ENCODE measurements around the gene TIGD6. TPM values are rescaled to one million over a fixed set of nuclear protein-coding genes. Genes with fewer than 3 reads are reported as not detected.
"Not testable (repeated sequence)": the region's sequence is repeated elsewhere in the genome, so short reads cannot be mapped to it uniquely, and the experiment has no call there.

Gene TIGD6
- total and polyA plus RNA-seq, 8 donors = 3.7 to 5.8 (median 4.4) TPM

DNA sequence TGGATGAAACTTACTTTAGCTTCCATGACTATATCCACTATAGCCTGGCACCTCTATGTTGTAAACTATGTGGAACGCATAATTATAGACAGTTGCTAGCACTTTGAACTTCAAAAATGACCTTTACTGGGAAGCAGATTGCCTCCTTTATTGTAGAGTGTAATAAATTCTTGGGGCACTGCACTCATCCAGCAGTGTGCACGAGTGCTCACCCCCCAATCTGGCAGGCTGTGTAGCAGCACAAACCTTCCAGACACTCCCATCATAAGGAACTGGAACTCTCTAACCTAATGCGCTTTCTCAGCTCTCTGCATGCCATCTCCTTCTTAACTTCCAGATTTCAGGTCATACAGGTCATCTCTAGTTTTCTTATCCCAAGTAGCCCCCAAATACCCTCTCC, 54.3 kb downstream of the TIGD6 start:
- ATAC-seq (no peak), DNase-seq (no peak)
- no peaks in the 10 kb centered on the region for H3K27me3 ChIP-seq
- H3K4me1 ChIP-seq = peaks cover 0 to under 1% of the 10 kb centered on the region in 2 donors
- H3K9me3 ChIP-seq = no peaks in the 10 kb centered on the region
- H3K27ac ChIP-seq = no peak overlapping the region
- H3K4me3 ChIP-seq = no peak overlapping the region
- TF ChIP-seq, protein P1, sequence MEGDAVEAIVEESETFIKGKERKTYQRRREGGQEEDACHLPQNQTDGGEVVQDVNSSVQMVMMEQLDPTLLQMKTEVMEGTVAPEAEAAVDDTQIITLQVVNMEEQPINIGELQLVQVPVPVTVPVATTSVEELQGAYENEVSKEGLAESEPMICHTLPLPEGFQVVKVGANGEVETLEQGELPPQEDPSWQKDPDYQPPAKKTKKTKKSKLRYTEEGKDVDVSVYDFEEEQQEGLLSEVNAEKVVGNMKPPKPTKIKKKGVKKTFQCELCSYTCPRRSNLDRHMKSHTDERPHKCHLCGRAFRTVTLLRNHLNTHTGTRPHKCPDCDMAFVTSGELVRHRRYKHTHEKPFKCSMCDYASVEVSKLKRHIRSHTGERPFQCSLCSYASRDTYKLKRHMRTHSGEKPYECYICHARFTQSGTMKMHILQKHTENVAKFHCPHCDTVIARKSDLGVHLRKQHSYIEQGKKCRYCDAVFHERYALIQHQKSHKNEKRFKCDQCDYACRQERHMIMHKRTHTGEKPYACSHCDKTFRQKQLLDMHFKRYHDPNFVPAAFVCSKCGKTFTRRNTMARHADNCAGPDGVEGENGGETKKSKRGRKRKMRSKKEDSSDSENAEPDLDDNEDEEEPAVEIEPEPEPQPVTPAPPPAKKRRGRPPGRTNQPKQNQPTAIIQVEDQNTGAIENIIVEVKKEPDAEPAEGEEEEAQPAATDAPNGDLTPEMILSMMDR (IDR thresholded peaks at IDR 0.05) = no peak
- intact Hi-C loops (cut with DNase I) = no loop called here
- no peaks in the 10 kb centered on the region for H3K36me3 ChIP-seq

DNA sequence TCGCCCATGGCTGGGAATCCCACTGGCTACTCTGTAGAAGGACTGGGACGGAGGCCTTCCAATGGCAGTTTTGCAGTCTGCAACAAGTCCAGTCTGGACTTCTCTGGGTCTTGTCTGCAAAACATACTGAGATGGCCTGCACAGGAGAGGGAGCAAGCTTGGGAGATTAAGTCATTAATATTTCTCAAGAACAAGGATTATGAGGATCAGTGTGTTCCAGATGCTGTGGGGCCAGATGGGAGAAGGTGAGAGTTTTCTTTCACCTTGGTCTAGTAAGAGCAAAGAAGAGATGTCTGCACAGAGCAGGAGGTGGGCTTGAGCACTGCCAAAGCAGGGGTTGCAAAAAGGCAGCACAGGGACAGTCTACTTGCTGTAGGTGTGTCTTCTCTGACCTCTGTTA, 55.8 kb downstream of the TIGD6 start, which contains the start of gene PDE6A:
TSS of gene PDE6A (minus strand) at position 128 of the 400 bp plus-strand sequence. CDS start at position 8, 120 bp downstream.
- TF ChIP-seq, protein P1 (IDR thresholded peaks at IDR 0.05) = no peak
- Histone ChIP-seq H3K27me3 (no peaks in the 10 kb centered on the region), H3K36me3 (no peaks in the 10 kb centered on the region), H3K4me1 (peaks cover 0 to 15% of the 10 kb centered on the region in 2 donors), H3K9me3 (no peaks in the 10 kb centered on the region), H3K4me3 (no peak within 1 kb of the TSS), H3K27ac (no peak within 1 kb of the TSS)
- DNase-seq (no peak), ATAC-seq (no peak)
- intact Hi-C loops (cut with DNase I) = no loop called here

DNA sequence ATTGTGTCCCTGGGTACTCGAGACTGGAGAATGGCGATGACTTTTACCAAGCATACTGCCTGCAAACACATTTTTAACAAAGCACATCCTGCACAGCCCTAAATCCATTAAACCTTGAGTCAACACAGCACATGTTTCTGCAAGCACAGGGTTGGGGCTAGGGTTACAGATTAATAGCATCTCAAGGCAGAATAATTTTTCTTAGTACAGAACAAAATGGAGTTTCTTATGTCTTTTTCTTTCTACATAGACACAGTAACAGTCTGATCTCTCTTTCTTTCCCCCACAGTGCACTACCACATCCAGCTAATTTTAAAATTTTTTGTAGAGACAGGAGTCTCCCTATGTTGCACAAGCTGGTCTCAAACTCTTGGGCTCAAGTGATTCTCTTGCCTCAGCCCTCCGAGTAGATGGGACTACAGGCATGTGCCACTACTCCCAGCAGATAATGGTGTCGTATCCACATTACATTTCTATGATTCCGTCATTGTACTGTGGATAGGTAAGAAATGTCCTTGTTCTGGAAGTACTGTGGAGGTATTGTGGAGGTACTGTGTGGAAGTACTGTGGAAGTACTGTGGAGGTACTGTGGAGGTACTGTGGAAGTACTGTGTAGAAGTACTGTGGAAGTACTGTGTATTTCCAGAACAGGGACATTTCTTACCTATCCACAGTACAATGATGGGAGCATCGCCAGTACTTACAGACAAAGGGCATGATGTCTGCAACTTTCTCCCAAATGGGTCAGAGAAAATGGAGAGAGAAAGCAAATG, 57.1 kb downstream of the TIGD6 start:
- not testable (repeated sequence) for H3K27ac ChIP-seq, DNase-seq

More for the DNA sequence above, 57.1 kb downstream of the TIGD6 start:
- intact Hi-C loops (cut with DNase I); H3K9me3 ChIP-seq; H3K4me3 ChIP-seq; ATAC-seq; H3K36me3 ChIP-seq; H3K27me3 ChIP-seq: not testable (repeated sequence)
- H3K4me1 ChIP-seq = peaks cover under 1 to 28% of the 10 kb centered on the region in 2 donors

Other genes starting within 250 kb of the TIGD6 start
- gene PDE6A, start 55.9 kb downstream of the TIGD6 start, total RNA-seq = not detected
- under 1 TPM; 0.14 to 0.24 (median 0.18) TPM for gene PDE6A, start 55.9 kb downstream of the TIGD6 start, polyA plus RNA-seq (ENCODE audit: insufficient read length in 6 of 6)
- 10 to 100 TPM; 14.3 to 18.5 TPM for gene SLC26A2, start 39.9 kb downstream of the TIGD6 start, total RNA-seq
- 10 to 100 TPM; 20.2 to 23.6 (median 22.6) TPM for gene SLC26A2, start 39.9 kb downstream of the TIGD6 start, polyA plus RNA-seq (ENCODE audit: insufficient read length in 6 of 6)
- gene HMGXB3, start 85 bp upstream of the TIGD6 start, total RNA-seq = 10 to 100 TPM; 27.5 to 37.1 TPM
- gene HMGXB3, start 85 bp upstream of the TIGD6 start, polyA plus RNA-seq (ENCODE audit: insufficient read length in 6 of 6) = 10 to 100 TPM; 38.8 to 53.3 (median 45.0) TPM
- gene CSF1R, start 85.9 kb upstream of the TIGD6 start, total RNA-seq = 10 to 100 TPM; 52.8 to 93.1 TPM
- 10 to 100 TPM; 22.7 to 26.5 (median 25.6) TPM for gene CSF1R, start 85.9 kb upstream of the TIGD6 start, polyA plus RNA-seq (ENCODE audit: insufficient read length in 6 of 6)
- 100 to 1,000 TPM; 129 TPM for gene PDGFRB, start 155.2 kb upstream of the TIGD6 start, total RNA-seq
- 100 to 1,000 TPM; 189 to 227 (median 220) TPM for gene PDGFRB, start 155.2 kb upstream of the TIGD6 start, polyA plus RNA-seq (ENCODE audit: insufficient read length in 6 of 6)
- under 1 TPM in 1 of 2 donors, not detected in 1; 0.52 TPM for gene CDX1, start 166.1 kb upstream of the TIGD6 start, total RNA-seq
- gene CDX1, start 166.1 kb upstream of the TIGD6 start, polyA plus RNA-seq (ENCODE audit: insufficient read length in 6 of 6) = under 1 TPM; 0.14 to 0.60 (median 0.33) TPM
- gene SLC6A7, start 189.4 kb upstream of the TIGD6 start, total RNA-seq = not detected
- gene SLC6A7, start 189.4 kb upstream of the TIGD6 start, polyA plus RNA-seq (ENCODE audit: insufficient read length in 6 of 6) = under 1 TPM in 1 of 6 donors, not detected in 5; 0.13 TPM